Nephron progenitor cell (in vitro differentiated cells): ENCODE measurements around the gene SFI1.

Experiments used
- DNase-seq: peaks from one replicate; pipeline ENCODE4 v3.0.0; 2021
- H3K27ac Mint-ChIP-seq: 2 replicates; pipeline ENCODE4 v1.8.0; 2021; ENCODE audit warnings: mild to moderate bottlenecking, moderate library complexity, mixed read lengths
- H3K27me3 Mint-ChIP-seq: 2 replicates; pipeline ENCODE4 v1.8.0; 2021; ENCODE audit warnings: mild to moderate bottlenecking, low read depth, mixed read lengths; ENCODE audit not compliant: poor library complexity
- H3K36me3 Mint-ChIP-seq: 2 replicates; pipeline ENCODE4 v1.8.0; 2021; ENCODE audit warnings: low read depth, mixed read lengths
- H3K4me1 Mint-ChIP-seq: 2 replicates; pipeline ENCODE4 v1.8.0; 2021; ENCODE audit warnings: mixed read lengths
- H3K4me3 Mint-ChIP-seq: 2 replicates; pipeline ENCODE4 v1.8.0; 2021; ENCODE audit warnings: mild to moderate bottlenecking, moderate library complexity, mixed read lengths
- H3K9me3 Mint-ChIP-seq: 2 replicates; pipeline ENCODE4 v1.8.0; 2021; ENCODE audit warnings: mild to moderate bottlenecking, moderate library complexity, mixed read lengths
- CTCF ChIP-seq: fragments of 200-600 bp; sonication (generic); IDR thresholded peaks from 2 replicates; pipeline ENCODE4 v1.5.0; 2021; ENCODE audit warnings: antibody characterized with exemption

The SFI1 gene

GRCh38 chr22:31603081-31603525, 106.8 kb downstream of the SFI1 start:
- H3K27me3 Mint-ChIP-seq = peaks cover 3% of the 10 kb centered on the region
- no peak for DNase-seq
- no peak for TF ChIP-seq CTCF
- peaks cover 11% of the 10 kb centered on the region for H3K36me3 Mint-ChIP-seq
- H3K27ac Mint-ChIP-seq = peak overlapping the region; percentile 97
- H3K4me1 Mint-ChIP-seq = peaks cover 16% of the 10 kb centered on the region
- no peaks in the 10 kb centered on the region for H3K9me3 Mint-ChIP-seq
- no peak overlapping the region for H3K4me3 Mint-ChIP-seq

DNA sequence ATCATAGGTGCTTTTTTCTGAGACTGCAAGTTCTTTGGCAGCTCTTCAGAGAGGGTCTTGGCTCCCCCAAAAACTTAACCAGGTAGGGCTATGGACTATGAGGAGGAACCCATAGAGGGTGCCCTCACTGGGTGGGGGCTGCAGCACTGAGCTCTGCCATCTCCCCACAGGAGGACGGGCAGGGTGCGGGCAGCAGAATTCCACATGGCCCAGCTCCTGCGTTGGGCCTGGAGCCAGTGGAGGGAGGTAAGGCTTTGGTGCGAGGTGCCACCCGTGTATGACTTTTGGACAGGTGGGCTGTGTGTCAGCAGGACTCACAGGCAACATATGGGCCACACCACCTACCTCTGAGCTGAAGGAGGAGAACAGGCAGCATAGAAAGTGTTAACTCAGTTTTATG, 107.2 kb downstream of the SFI1 start:
- DNase-seq = no peak
- Mint-ChIP-seq H3K36me3 (peaks cover 11% of the 10 kb centered on the region), H3K4me1 (peaks cover 16% of the 10 kb centered on the region), H3K27me3 (peaks cover 3% of the 10 kb centered on the region), H3K4me3 (no peak overlapping the region), H3K9me3 (no peaks in the 10 kb centered on the region), H3K27ac (no peak overlapping the region)
- no peak for TF ChIP-seq CTCF

DNA sequence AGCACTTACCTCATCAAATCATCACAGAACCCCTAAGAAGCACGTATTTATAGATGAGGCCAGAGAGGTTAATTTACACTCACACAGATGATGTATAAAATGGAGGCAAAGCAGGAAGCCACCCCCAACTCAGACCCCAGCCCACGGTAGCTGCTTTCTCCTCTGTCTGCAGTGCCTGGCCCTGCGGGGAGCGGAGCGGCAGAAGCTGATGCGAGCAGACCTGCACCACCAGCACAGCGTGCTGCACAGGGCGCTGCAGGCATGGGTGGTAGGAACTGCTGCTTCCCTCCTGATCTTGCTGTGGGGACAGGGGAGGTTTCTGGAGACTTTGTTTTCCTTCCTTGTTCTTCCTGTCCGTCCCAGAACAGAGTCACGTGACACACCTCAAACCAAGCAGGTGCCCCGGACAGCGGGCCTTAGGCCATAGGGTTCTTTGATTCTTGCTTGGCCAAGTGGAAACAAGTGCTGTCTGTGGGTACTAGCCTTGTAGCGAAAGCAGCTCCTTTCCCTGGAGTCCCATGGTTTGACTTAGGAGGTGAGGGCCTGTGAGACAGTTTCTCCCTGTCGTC, 107.9 kb downstream of the SFI1 start:
- Mint-ChIP-seq H3K4me3 (no peak overlapping the region), H3K9me3 (no peaks in the 10 kb centered on the region), H3K27ac (peak overlapping the region; percentile 47), H3K4me1 (peaks cover 16% of the 10 kb centered on the region), H3K27me3 (peaks cover 3% of the 10 kb centered on the region), H3K36me3 (peaks cover 11% of the 10 kb centered on the region)
- TF ChIP-seq CTCF = no peak
- no peak for DNase-seq

DNA sequence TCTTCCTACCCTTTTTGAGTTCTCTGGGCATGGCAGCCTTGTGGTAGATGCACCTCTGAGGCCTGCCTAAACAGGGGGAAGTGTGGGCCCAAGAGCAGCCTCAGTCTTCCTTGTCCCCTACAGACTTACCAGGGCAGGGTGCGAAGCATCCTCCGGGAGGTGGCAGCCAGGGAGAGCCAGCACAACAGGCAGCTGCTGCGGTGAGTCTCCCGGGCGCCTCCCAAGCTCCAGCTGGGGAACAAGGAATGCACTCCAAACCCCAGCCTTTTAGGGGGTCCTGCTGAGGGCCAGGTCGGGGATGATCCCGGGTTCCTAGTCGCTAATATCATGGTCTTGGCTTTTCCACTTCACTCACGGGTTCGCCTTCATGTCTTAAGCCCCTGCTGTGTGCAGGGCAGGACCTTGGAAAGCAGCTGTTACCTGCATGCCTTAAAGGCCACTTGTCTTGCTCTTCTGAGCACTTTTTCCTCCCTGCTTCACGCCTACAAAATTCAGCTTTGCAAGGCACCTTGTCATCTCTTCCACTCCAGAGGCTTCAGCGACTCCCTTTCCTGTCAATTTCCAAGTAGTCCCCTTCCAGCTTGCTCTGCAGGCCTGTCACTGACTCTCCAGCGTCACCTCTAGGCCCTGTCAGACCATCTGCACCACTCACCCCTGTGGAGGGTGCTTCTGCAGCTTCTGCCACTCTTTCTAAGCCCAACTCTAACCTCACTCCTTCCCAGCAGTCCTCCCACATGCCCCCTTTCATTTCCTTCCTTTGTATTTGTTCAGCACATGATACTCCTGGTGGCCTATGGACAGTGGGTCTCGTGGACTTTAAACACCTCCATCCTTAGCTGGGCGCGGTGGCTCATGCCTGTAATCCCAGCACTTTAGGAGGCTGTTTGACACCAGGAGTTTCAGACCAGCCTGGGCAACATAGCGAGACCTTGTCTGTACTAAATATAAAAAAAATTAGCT, 108.7 kb downstream of the SFI1 start:
- Mint-ChIP-seq H3K27ac (peak overlapping the region; percentile 55), H3K4me1 (peaks cover 16% of the 10 kb centered on the region), H3K36me3 (peaks cover 10% of the 10 kb centered on the region), H3K9me3 (no peaks in the 10 kb centered on the region), H3K27me3 (peaks cover 3% of the 10 kb centered on the region), H3K4me3 (no peak overlapping the region)
- TF ChIP-seq CTCF = no peak
- DNase-seq = no peak

DNA sequence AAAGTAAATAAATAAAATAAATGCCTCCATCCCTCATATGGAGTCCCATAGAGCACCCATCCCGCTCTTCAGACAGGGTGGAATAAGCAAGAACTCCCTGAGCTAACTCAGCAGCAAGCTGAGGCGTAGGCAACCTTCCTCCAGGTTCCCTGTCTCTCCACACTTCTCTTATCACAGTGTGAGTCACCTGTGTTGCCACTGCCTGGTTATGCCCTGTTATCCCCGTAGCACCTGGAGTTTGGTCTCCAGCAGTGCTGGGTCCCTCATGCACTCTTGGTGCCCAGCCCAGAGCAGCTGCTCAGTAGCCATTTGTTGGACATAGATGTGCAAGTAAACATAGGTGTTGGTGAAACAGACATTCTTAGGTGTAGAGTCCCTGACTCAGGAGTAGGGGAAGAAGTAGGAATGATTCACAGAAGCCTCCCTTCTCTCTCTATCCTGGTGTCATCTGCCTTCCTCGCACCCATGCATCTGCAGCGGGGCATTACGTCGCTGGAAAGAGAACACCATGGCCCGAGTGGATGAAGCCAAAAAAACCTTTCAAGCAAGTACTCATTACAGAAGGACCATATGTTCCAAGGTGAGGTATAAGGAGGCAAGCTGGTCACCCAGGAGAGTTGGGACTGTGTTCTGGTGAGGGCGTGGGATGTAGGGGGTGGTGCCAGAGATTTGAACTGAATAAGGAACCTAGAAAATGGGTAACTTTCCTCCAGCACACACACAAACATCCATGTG, 109.7 kb downstream of the SFI1 start:
- H3K27ac Mint-ChIP-seq = no peak overlapping the region
- DNase-seq = no peak
- H3K4me1 Mint-ChIP-seq = peaks cover 16% of the 10 kb centered on the region
- H3K9me3 Mint-ChIP-seq = no peaks in the 10 kb centered on the region
- TF ChIP-seq CTCF = no peak
- H3K36me3 Mint-ChIP-seq = peaks cover 7% of the 10 kb centered on the region
- H3K4me3 Mint-ChIP-seq = no peak overlapping the region
- no peaks in the 10 kb centered on the region for H3K27me3 Mint-ChIP-seq
